ENCODE measurements around the gene TMEM131L.
"Not testable (repeated sequence)": the region's sequence is repeated elsewhere in the genome, so short reads cannot be mapped to it uniquely, and the experiment has no call there.

The TMEM131L gene

DNA sequence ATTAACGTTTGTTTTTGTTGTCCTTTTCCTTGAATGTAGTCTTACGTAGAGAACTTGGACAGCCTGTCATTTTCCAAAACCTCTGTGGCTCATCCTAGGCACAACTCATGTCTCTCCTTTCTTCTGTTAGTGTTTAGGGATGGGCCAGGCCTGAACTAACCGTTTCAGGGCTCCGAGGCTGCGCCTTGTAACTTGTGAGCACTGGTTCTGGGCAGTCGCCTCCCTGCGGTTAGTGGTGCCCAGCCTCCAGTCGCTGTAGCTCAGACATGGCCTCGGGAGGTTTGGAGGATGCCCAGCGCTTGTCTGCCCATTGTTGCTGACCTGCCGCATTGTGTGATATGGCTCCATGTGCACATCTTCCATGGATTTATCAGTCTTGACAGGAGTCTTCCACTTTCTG, 32.8 kb downstream of the TMEM131L start:
- DNase-seq (ENCODE audit: low read depth): no peak

DNA sequence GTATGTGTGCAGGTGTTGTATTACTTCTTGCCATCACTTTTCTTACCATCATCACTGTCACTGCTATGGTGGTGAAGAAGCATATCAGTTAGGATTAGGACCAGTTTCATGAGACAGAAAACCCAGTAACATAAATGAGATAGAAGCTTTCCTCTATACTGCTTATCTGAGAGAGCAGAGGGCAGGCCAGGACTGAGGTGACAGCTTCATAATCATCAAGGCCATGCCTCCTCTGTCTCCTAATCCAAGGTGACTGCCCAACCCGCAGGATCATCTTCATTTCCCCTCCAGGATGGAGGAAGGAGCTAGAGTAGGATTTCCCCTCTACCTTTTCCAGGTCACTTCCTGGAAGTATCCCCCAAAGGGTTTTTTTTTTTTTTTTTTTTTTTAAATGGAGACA, 35.4 kb downstream of the TMEM131L start:
- DNase-seq (ENCODE audit: low read depth): no peak

DNA sequence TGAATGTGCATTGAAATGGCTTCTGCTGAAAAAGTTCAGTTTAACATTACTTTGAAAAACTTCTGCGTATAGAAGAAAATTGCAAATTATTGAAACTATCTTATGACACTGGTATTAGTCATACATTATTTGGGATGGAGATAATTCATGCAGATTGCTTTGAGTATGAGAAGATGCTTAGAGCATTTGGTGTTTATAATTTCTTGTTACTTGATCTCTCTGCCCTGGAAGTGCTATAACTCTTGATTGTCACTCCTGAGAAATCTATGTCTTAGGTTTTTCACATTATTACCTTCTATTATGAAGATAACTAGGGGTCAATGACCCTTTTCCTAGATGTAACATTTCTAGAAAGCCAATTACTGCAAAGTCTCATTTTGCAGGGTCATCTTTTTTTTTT, 36.4 kb downstream of the TMEM131L start:
- DNase-seq (ENCODE audit: low read depth): no peak

DNA sequence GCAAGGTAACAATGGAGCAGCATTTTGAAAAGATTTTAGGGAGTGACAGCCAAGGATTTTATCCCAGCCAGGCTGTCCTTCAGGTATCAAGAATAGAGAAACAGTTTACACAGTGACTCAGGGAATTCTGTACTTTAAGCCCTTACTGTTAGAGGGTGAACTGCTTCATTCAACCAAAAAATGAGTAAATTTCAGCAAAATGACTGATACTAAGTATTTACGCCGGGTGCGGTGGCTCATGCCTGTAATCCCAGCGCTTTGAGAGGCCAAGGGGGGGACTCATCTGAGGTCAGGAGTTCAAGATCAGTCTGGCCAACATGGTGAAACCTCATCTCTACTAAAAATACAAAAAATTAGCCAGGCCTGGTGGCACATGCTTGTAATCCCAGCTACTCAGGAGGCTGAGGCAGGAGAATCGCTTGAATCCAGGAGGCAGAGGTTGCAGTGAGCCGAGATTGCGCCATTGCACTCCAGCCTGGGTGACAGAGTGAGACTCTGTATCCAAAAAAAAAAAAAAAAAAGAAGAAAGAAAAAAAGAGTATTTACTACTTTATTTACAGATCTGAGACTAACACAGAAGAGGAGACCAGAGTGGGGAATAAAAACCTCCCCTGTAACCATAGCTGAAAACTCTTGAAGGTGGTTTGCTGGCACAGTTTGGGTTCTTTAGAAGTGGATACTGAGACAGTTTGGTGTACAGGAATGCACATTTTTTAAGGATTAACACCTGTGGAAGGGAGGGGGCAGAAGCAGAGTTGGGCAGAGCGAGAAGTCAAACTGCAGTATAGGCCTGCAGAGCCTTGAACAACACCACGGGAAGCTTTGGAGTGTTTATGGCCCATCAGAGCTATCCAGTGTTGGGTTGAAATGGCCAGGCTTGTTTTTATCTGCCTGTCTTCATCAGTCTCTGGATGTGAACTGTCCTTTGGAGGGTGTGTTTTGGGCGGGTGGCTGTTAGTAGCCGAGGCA, 40.5 kb downstream of the TMEM131L start:
- DNase-seq (ENCODE audit: low read depth): no peak

DNA sequence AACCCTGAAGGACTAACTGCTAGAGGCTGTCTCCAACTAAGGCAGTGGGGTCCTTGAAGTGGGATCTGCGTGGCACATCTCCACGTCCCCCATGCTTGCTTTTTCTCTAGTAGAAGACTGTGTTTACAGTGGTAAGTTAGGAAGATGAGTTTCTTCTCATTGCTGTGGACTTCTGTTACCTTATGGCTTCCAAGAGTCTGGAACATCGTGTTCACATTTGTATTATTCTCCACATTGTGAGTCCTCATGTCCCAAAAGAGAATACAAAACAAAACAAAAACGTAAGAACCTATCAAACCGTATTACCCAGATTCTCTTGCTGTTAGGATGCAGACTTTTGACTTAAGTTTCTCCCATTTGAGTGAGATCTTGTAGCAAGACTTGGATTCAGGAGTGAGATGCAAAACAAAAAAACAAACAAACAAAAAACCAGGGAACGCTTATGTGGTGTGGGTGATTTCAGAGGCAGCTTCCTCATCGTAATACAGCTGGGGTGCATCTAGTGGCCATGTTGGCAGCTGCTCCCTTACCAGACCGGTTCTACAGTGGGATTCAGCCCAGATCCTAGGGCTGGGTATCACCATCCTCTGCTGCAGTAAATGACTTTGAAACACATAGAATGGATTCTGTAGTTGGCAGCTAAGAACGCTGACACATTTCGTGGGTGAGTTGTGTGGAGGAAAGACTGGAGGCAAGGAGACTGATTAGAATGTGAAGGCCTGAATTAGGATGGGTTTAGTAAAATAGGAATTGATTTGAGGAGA, 41.3 kb downstream of the TMEM131L start:
- no peak for DNase-seq (ENCODE audit: low read depth)

DNA sequence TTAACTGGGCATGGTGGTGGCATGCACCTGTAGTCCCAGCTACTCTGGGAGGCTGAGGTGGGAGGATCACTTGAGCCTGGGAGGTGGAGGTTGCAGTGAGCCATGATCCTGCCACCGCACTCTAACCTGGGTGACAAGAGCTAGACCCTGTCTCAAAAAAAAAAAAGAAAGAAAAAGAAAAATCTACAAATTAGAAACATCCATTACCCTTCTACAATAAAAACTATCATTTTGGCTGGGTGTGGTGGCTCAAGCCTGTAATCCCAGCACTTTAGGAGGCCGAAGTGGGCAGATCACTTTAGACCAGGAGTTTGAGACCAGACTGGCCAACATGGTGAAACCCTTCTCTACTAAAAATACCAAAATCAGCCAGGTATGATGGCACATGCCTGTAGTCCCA, 43.1 kb downstream of the TMEM131L start:
- DNase-seq (ENCODE audit: low read depth): not testable (repeated sequence)

DNA sequence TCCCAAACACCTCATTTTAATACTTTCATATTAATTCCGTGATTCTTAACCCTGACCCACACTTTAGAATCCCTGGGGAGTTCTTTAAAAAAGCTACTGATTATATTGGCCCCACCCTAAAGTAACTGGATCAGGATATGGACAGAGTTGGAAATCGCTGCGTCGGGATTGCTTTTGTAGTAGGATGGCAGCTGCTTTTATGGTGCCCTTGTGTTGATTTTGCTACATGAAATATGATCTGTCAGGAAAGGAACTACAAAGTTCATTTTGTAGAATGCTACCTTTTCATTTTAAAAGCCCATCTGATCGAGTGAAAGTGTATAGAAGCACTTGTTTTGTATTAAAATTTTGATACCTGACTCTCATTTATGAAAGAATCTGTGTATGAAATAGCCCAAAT, 43.6 kb downstream of the TMEM131L start:
- DNase-seq (ENCODE audit: low read depth): no peak

DNA sequence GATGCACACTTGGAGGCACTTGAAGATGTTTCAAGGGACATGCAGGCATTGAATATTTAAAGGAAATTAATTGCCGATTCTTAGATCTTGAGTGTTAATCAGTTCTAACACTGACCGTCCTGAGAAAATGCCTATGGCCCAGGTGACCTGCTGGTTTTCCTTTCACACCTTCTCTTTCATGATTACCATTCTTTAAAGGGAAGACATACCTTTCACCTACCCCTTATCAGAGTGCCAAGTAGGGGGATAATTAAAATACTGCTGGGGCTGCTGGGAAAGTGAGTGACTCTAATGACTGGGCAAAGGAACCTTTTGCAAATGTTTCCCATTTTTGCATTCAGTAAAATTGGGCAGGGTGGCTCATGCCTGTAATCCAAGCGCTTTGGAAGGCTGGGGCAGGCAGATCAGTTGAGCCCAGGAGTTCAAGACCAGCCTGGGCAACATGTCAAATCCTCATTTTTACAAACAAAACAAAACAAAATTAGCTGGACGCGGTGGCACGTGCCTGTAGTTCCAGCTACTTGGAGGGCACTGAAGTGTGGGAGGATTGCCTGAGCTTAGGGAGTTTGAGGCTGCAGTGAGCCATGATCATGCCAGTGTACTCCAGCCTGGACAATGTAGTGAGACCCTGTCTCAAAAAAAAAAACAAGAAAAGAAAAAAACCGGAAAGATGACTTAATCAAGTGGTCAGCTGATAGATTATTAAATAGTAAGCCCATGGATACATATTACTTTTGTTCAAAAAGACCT, 44.3 kb downstream of the TMEM131L start:
- no peak for DNase-seq (ENCODE audit: low read depth)

DNA sequence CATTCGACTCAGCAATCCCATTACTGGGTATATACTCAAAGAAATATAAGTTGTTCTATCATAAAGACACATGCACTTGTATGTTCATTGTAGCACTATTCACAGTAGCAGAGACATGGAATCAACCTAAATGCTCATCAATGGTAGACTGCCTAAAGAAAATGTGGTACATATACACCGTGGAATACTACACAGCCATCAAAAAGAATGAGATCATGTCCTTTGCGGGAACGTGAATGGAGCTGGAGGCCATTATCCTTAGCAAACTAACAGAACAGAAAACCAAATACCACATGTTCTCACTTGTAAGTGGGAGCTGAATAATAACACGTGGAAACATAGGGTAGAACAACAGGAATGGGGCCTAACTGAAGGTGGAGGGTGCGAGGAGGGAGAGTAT, 44.9 kb downstream of the TMEM131L start:
- DNase-seq (ENCODE audit: low read depth): no peak

DNA sequence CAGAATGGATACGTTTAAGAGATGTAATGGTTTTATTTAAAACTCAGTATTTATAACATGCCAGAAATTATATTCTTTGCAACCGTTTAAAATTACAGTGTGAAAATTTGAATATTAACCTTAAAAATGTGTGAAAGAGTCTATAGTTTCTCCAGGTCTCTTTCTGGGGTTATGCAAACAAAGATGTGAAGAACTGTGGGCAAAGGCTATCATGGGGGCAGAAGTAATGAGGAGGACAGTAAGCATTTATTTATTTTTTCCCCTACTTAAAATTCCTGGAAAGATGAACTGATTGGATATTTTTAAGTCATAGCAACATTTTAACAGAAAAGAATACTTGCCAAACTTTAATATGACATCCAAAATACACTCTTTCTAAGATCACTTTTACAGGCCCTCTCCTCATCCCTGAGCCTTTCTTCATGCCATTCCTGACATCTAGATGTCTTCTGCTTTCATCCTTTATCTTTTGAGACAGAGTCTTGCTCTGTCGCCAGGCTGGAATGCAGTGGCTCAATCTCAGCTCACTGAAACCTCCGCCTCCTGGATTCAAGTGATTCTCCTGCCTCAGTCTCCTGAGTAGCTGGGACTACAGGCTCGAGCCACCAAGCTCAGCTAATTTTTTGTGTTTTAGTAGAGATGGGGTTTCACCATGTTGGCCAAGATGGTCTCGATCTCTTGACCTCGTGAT, 46.1 kb downstream of the TMEM131L start:
- no peak for DNase-seq (ENCODE audit: low read depth)

DNA sequence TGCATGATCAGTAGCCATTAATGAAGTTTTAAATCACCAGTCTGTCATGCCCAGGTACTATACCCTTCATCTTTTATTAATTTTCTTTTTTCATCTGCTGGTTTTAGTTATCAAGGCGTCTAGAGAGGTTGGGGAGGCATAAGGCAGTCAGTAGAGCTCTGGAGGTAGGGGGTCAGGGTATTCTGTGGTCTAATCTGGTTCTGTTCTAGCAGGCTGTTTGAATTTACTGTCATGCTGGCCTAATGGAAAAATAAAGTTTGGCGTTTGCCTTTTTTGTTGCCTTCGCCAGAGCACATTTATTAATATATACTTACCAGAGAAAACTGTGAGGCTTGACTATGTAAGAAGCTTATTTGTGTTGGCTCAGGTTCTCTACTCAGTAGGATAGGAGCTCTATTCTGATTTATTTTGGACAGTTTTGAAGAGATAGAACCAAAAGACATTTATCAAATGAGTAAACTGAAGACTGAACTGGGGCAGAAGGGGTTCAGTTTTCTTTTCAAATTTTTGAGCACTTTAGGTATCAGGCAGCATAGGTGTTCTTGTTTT, 46.9 kb downstream of the TMEM131L start:
- no peak for DNase-seq (ENCODE audit: low read depth)

DNA sequence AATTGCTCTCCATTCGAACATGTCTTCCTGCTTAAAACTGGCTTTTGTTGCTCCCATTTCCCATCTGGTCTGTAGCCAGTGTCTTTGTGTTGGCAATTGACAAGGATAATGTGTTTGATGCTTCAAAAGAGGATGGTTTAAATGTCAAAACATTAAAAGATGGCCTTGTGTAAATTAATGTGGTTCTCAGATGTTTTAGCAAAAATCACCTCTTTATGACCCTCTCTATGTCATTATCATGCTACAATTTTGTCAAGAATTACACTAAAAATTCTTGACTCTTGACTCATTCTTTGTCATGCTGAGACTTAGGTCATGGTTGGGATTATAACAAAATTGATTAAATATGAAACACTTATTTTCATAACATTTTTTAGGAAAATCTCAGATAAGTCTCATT, 47.4 kb downstream of the TMEM131L start:
- DNase-seq (ENCODE audit: low read depth): peak; percentile 77

DNA sequence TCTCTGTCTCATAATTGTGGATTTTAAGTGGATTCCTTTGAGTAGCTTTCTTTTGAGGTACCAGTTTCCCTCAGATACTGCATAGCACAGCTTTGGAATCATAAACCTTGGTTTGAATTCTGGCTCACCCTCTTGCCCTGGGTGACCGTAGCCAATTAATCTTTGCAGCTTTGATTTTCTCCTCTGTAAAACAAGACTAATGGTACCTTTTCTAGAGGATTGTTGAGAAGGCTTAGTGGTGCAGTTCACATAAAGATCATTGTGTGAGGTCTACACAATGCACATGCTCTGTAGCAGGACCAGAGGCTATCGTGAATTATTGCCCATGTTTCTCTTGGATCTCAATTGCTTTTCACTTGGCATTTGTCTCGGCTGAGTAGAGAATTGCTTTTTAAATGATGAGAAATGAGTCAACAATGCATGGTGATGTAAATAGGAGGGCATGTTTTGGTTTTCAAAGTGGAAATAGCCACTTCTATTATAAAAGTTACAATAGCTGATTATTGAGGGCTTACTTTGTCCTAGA, 47.9 kb downstream of the TMEM131L start:
- DNase-seq (ENCODE audit: low read depth): peak; percentile 85

DNA sequence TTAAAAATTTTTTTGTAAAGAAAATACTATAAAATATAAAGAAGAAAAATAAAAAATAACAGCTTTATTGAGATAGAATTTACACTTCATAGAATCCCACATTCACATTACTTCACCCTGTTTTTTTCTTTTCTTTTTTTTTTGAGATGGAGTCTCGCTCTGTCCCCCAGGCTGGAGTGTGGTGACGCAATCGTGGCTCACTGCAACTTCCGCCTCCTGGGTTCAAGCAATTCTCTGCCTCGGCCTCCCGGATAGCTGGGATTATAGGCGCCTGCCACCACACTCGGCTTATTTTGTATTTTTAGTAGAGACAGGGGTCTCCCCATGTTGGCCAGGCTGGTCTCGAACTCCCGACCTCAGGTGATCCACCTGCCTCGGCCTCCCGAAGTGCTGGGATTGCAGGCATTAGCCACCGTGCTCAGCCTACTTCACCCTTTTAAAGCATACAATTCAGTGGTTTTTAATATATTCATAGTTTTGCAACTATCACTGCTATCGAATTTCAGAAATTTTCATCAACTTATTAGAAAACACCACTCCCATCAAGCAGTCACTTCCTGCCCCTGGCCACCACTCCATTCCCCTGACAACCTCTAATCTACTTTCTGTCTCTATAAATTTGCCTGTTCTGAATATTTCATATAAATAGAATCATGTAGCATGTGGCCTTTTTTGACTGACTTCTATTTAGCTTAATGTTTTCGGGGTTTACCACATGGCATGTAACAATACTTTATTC, 48.7 kb downstream of the TMEM131L start:
- no peak for DNase-seq (ENCODE audit: low read depth)

DNA sequence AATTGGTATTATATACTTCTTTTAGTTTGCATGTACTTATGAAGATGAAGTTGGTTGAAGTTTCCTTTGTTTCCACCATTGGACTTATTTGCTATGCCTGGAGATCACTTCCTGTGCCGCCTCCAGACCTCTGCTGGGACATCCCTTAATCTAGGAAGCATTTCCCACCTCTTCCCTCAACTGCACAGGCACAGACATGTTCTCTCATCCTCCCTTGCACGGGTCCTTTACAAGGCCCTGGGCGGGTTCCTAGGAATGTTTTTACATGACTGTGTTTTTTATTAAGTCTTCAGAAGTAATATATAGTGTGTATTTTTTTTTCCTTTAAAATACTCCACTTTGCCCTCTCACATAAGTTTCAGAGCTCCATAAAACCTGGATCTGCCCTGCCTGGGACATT, 51.0 kb downstream of the TMEM131L start:
- DNase-seq (ENCODE audit: low read depth): no peak

DNA sequence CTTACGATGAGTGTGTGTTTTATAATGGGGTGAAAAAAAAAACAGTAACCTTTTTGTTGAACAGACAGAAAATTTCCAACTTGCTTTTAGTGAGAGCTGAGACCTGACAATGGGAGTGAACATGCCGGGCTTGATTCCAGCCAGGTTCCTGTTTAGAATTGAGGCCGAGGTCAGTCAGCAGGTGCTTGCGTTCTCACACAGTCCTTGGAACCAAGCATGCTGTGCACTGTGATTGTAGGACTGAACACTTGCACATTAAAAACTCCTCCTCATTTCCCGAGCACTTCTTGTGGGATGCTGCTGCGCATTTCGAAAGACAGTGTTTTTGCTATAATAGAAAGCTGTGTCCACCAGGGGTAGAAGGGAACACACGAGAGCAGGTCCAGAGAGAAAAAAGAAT, 51.8 kb downstream of the TMEM131L start:
- DNase-seq (ENCODE audit: low read depth): no peak

DNA sequence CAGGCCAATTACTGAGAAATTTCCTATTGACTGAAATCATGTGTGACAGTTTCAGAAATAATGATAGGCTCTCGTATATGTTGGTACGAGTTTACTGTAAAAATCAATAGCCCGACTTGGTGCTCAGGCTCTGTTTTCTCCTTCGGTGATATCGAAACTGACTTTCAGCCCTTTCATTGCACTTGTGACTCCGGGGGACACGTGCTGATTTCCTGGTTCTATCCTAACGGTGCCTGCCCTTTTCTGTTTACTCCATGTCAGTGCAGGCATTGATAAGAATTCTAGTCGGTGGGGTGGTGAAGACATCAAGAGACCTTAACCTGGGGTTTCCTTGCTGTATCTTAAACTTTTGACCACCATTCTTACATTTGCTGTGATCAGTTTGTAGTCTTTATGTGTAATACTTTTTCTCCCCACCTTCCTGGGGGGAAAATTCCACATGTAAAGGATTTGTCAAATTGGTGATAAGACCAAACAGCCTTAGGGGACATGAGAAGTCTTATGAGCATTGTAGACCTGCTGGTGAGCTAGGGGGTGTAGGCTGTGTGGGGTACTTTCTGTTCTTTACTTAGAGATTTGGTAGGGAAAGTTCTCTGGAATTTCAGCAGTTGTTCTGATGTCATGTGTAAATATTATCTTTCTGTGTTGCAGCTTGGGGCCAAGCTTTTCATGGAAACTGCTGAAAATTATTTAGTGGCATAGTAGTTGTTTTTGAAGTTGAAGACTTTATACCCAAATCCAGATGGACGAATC, 52.7 kb downstream of the TMEM131L start:
- no peak for DNase-seq (ENCODE audit: low read depth)

DNA sequence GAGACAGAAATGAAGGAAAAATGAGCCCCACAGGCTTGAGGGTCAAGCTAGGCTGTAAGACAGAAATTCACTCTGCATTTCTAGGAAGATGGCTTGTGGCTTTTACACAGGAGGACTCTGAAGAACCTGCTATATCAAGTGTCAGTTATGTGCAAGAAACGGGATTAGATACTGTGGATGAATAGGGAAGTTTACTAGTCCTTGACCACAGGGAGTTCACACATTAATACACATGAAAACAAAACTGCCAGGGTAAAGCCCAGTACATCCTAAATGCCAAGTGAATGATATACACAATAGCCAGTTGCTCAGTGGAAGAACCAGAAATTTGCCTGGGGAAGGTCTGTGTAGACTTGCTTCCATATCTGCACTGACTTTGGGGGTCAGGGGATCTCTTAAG, 53.5 kb downstream of the TMEM131L start:
- no peak for DNase-seq (ENCODE audit: low read depth)

DNA sequence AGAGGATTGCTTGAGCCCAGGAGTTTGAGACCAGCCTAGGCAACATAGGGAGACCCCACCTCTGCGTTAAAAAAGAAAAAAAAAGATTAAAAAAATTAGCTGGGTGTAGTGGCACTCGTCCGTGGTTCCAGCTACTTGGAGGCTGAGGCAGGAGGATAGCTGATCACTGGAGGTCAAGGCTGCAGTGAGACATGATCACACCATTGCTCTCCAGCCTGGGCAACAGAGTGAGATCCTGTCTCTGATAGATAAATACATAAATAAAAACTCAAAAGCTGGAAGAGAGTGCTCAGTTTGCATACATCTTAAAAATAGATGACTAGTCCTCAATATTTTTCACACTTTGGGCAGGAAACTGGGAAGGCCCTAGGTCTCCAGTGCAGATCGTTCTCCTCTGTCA, 54.1 kb downstream of the TMEM131L start:
- no peak for DNase-seq (ENCODE audit: low read depth)

DNA sequence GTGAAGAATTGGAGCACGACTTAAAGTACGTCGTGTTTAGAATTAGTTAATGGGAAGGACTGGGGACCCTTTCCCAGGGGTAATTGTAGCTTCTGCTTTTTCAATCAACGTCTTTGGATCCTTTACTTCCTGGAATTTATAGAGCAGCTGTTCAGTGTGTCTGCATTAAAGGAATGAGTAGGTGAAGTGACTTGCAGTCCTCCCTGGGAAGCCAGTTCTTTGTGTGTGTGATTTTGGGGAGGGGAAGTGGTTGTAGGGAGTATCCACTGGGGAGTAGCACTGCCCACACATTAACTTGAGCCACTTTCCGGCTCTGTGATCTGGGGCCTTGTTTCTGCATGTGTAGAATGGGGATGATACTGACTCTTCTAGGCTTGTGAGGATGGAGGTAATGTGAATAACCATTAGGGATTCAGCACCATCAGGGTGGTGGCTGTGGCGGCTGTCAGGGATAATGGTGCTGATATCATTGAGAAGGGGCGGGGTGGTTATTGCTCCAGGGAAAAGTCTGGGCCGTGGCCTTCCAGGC, 54.7 kb downstream of the TMEM131L start:
- DNase-seq (ENCODE audit: low read depth): no peak
